IMR-90 (cell line): ENCODE results near the gene TEAD1. TPM values are rescaled to one million over a fixed set of nuclear protein-coding genes. Genes with fewer than 3 reads are reported as not detected.
A peak's percentile ranks its signal among the peaks of the same experiment; 100 is the strongest.

ENCODE experiments used
- ATAC-seq: fragments of 200-7000 bp; cut with Tn5 transposase; 2 replicates; pipeline ENCODE4 v1.9.1; 2020; ENCODE audit warnings: low read depth, mild to moderate bottlenecking, moderate library complexity
- BruUV-seq: library from RNA; stranded (reverse); fragments of 400-500 nt; replicated peaks from 2 replicates; lab custom pipeline; 2021; lab: Mats Ljungman, UMichigan
- CTCF ChIA-PET: fragments of 300-600 bp; formaldehyde crosslinking; extraction: SDS; loops from one replicate; lab custom pipeline; 2021; ENCODE audit warnings: antibody characterized with exemption; lab: Yijun Ruan, JAX
- POLR2A ChIA-PET: fragments of 300-600 bp; sonication (Branson Sonifier 250); formaldehyde crosslinking; loops from one replicate; lab custom pipeline; 2022; ENCODE audit warnings: antibody characterized with exemption; ENCODE audit not compliant: unreplicated experiment; lab: Charles Lee
- DNase-seq: peaks from one replicate; pipeline ENCODE4 v3.0.0; 2013
- H2AFZ ChIP-seq: replicated peaks from 2 replicates; pipeline ENCODE3; 2013; ENCODE audit warnings: low read length, mild to moderate bottlenecking; ENCODE audit not compliant: poor library complexity
- H2AK5ac ChIP-seq: 2 replicates; pipeline ENCODE4 v1.6.1; 2013; ENCODE audit warnings: low read depth, low read length, inconsistent platforms
- H2AK9ac ChIP-seq: replicated peaks from 2 replicates; pipeline ENCODE3; 2013; ENCODE audit warnings: mild to moderate bottlenecking, low read depth, low read length, moderate library complexity; ENCODE audit not compliant: poor library complexity
- H2BK120ac ChIP-seq: 2 replicates; pipeline ENCODE4 v1.6.1; 2013; ENCODE audit warnings: low read depth, low read length, inconsistent platforms
- H2BK15ac ChIP-seq: 3 replicates; pipeline ENCODE4 v1.6.1; 2013; ENCODE audit warnings: low read depth, low read length, inconsistent platforms
- H2BK20ac ChIP-seq: 2 replicates; pipeline ENCODE4 v1.6.1; 2013; ENCODE audit warnings: low read depth, mild to moderate bottlenecking, inconsistent platforms, low read length, moderate library complexity
- H2BK5ac ChIP-seq: 2 replicates; pipeline ENCODE4 v1.6.1; 2013; ENCODE audit warnings: mild to moderate bottlenecking, low read depth, low read length, inconsistent platforms; ENCODE audit not compliant: poor library complexity, severe bottlenecking
- H3K14ac ChIP-seq: replicated peaks from 2 replicates; pipeline ENCODE4 v1.6.1; 2013; ENCODE audit warnings: low read depth, low read length, inconsistent platforms
- H3K18ac ChIP-seq: 2 replicates; pipeline ENCODE4 v1.6.1; 2013; ENCODE audit warnings: low read depth, low read length, control low read depth
- H3K23ac ChIP-seq: 2 replicates; pipeline ENCODE4 v1.6.1; 2013; ENCODE audit warnings: low read depth, low read length, inconsistent platforms
- H3K27ac ChIP-seq: 2 replicates; pipeline ENCODE4 v1.5.1; 2013; ENCODE audit warnings: mild to moderate bottlenecking, control low read depth, low read length; ENCODE audit not compliant: insufficient read depth
- H3K27me3 ChIP-seq: 2 replicates; pipeline ENCODE4 v1.6.1; 2013; ENCODE audit warnings: low read length; ENCODE audit not compliant: control insufficient read depth, insufficient read depth
- H3K36me3 ChIP-seq: 2 replicates; pipeline ENCODE4 v1.6.1; 2013; ENCODE audit warnings: low read length, mixed read lengths; ENCODE audit not compliant: control insufficient read depth, insufficient read depth
- H3K4ac ChIP-seq: 2 replicates; pipeline ENCODE4 v1.6.1; 2013; ENCODE audit warnings: low read depth, low read length, inconsistent platforms
- H3K4me1 ChIP-seq: 2 replicates; pipeline ENCODE4 v1.6.1; 2013; ENCODE audit warnings: low read length, mixed read lengths; ENCODE audit not compliant: control insufficient read depth, insufficient read depth
- H3K4me2 ChIP-seq: 2 replicates; pipeline ENCODE4 v1.6.1; 2013; ENCODE audit warnings: low read depth, mild to moderate bottlenecking, control low read depth, low read length, moderate library complexity
- H3K4me3 ChIP-seq: 2 replicates; pipeline ENCODE4 v1.5.1; 2013; ENCODE audit warnings: low read depth, mild to moderate bottlenecking, control low read depth, low read length, moderate library complexity; ENCODE audit not compliant: insufficient read depth
- H3K56ac ChIP-seq: 2 replicates; pipeline ENCODE4 v1.6.1; 2013; ENCODE audit warnings: low read length, inconsistent platforms; ENCODE audit not compliant: insufficient read depth; ENCODE audit errors: extremely low read depth
- H3K79me1 ChIP-seq, 2 experiments: 2 replicates each; pipeline ENCODE4 v1.6.1; 2013; ENCODE audit warnings: low read length in 2 of 2, inconsistent platforms in 1 of 2, low read depth in 1 of 2
- H3K9ac ChIP-seq: 2 replicates; pipeline ENCODE4 v1.6.1; 2013; ENCODE audit warnings: low read depth, low read length, control low read depth
- H3K9me1 ChIP-seq: 2 replicates; pipeline ENCODE4 v1.6.1; 2013; ENCODE audit warnings: low read length, inconsistent platforms; ENCODE audit not compliant: insufficient read depth
- H3K9me3 ChIP-seq: 2 replicates; pipeline ENCODE4 v1.6.1; 2013; ENCODE audit warnings: low read length; ENCODE audit not compliant: control insufficient read depth, insufficient read depth
- H4K20me1 ChIP-seq: 2 replicates; pipeline ENCODE4 v1.6.1; 2013; ENCODE audit warnings: low read length, inconsistent platforms; ENCODE audit not compliant: insufficient read depth
- H4K5ac ChIP-seq: 2 replicates; pipeline ENCODE4 v1.6.1; 2013; ENCODE audit warnings: mild to moderate bottlenecking, low read depth, low read length, control low read depth
- H4K8ac ChIP-seq, 2 experiments: 2 replicates each; pipeline ENCODE4 v1.6.1; 2013; ENCODE audit warnings: low read depth in 2 of 2, low read length in 2 of 2, control low read depth in 1 of 2, inconsistent platforms in 1 of 2
- H4K91ac ChIP-seq: 2 replicates; pipeline ENCODE4 v1.6.1; 2013; ENCODE audit warnings: low read depth, low read length, inconsistent platforms; ENCODE audit not compliant: insufficient read depth
- BHLHE40 ChIP-seq: fragments of 150-350 bp; IDR thresholded peaks from 2 replicates; pipeline ENCODE4 v1.6.1; 2016; ENCODE audit warnings: mild to moderate bottlenecking, low read depth, low read length
- CEBPB ChIP-seq: IDR thresholded peaks from 2 replicates; pipeline ENCODE4 v1.6.1; 2012; ENCODE audit warnings: low read depth, low read length, improper control_type of control experiment
- ELK1 ChIP-seq: fragments of 150-350 bp; IDR thresholded peaks from 2 replicates; pipeline ENCODE4 v1.6.1; 2016; ENCODE audit warnings: low read depth, mild to moderate bottlenecking, low read length, moderate library complexity, borderline replicate concordance
- FOS ChIP-seq: fragments of 150-350 bp; IDR thresholded peaks from 2 replicates; pipeline ENCODE4 v1.6.1; 2016; ENCODE audit warnings: low read depth, low read length
- MXI1 ChIP-seq: IDR thresholded peaks from 2 replicates; pipeline ENCODE4 v1.6.1; 2012; ENCODE audit warnings: low read depth, mild to moderate bottlenecking, low read length, moderate library complexity, borderline replicate concordance
- RCOR1 ChIP-seq: IDR thresholded peaks from 2 replicates; pipeline ENCODE4 v1.6.1; 2012; ENCODE audit warnings: mild to moderate bottlenecking, low read length, improper control_type of control experiment; ENCODE audit not compliant: insufficient replicate concordance
- USF2 ChIP-seq: fragments of 150-350 bp; IDR thresholded peaks from 2 replicates; pipeline ENCODE4 v1.6.1; 2017; ENCODE audit warnings: mild to moderate bottlenecking, antibody characterized with exemption, low read length, low read depth
- WGBS, 2 experiments: methylation state at CpG; one replicate each; pipeline versions ENCODE4 v1.1.5 to v1.1.7; 2013; ENCODE audit warnings: missing lambda C conversion rate in 2 of 2; ENCODE audit not compliant: insufficient read length in 1 of 2; ENCODE audit errors: extremely low coverage in 2 of 2; 5-methylcytosine and 5-hydroxymethylcytosine counted together
- dilution Hi-C: fragments of 300-500 bp; cut with HindIII; formaldehyde crosslinking; loops from one replicate; pipeline ENCODE4 v1.14.3; 2018; ENCODE audit warnings: low sequenced_read_pairs; ENCODE audit not compliant: unreplicated experiment
- in situ Hi-C: fragments of 300-500 bp; cut with MboI; formaldehyde crosslinking; loops from 3 replicates; pipeline ENCODE4 v1.14.3; 2019; ENCODE audit warnings: low sequenced_read_pairs, inconsistent platforms, mixed read lengths
- intact Hi-C: fragments of 100-400 bp; cut with micrococcal nuclease; formaldehyde crosslinking; loops from 2 replicates; pipeline ENCODE4 v1.10.0; 2022
- polyA plus RNA-seq, 3 experiments: library from polyadenylated mRNA; depleted of rRNA; stranded (reverse); fragments of >200 nt; gene quantifications; 2 replicates each; pipeline ENCODE4 v1.2.3, GENCODE V29; 2012; ENCODE audit warnings: low replicate concordance in 1 of 3
- total RNA-seq: library from RNA; depleted of rRNA; stranded (reverse); fragments of >200 nt; gene quantifications from 2 replicates; pipeline ENCODE4 v1.2.3, GENCODE V29; 2012

TEAD1 gene
- total and polyA plus RNA-seq, 2 of the 4 experiments (the other 2 are of a cell fraction) = 51.8 to 69.2 TPM

GRCh38 chr11:12691473-12691872, 17.3 kb downstream of the TEAD1 start:
- Histone ChIP-seq H3K9ac (no peak overlapping the region), H3K56ac (no peak overlapping the region), H3K4me3 (no peak overlapping the region), H2BK5ac (peak overlapping the region; percentile 87), H2BK15ac (no peak overlapping the region), H3K9me1 (peaks cover 49% of the 10 kb centered on the region), H3K27me3 (no peaks in the 10 kb centered on the region), H2AFZ (no peak overlapping the region), H2AK5ac (peak overlapping the region; percentile 11; the same call in 1 of the 2 replicates), H3K79me1 (peaks cover 10 to 84% of the 10 kb centered on the region in 2 experiments; a peak in 3 of 4 replicates), H3K23ac (peak overlapping the region; percentile 64; the same call in 1 of the 2 replicates), H3K9me3 (no peaks in the 10 kb centered on the region), H3K4me1 (peaks cover 55% of the 10 kb centered on the region), H3K18ac (no peak overlapping the region; the same call in 1 of the 2 replicates), H2AK9ac (no peak overlapping the region), H2BK20ac (peak overlapping the region; percentile 12; the same call in 1 of the 2 replicates), H4K20me1 (peaks cover 92% of the 10 kb centered on the region), H3K4ac (peak overlapping the region; percentile 57; the same call in 1 of the 2 replicates), H3K4me2 (peak overlapping the region; percentile 62), H4K5ac (no peak overlapping the region), H4K91ac (no peak overlapping the region), H2BK120ac (peak overlapping the region; percentile 21; the same call in 1 of the 2 replicates), H3K27ac (peak overlapping the region; percentile 51), H4K8ac (peak overlapping the region in 1 of 2 experiments; percentile 1; a peak in 2 of 4 replicates), H3K14ac (peak overlapping the region; percentile 8; the same call in 1 of the 2 replicates), H3K36me3 (no peaks in the 10 kb centered on the region; the same call in 1 of the 2 replicates)
- ATAC-seq = peak; percentile 12
- in situ Hi-C loops = no loop called here
- ChIA-PET POLR2A (no interaction called here), CTCF (interaction anchor here (0.6 to 1.7 kb wide), 4 partner anchors 10 to 731 kb away, joined by 3 to 6 read pairs (median 4); no protein-coding TSS in a partner anchor)
- dilution Hi-C loops = loop anchor here (25.0 kb wide), 1 partner anchor 196 kb away; no protein-coding TSS in a partner anchor
- 0% methylated on average over 1 of the region's 4 CpGs; no CpG with 5 or more reads in 1 of the 2 experiments for WGBS, 2 experiments
- peak; percentile 86 for DNase-seq
- TF ChIP-seq BHLHE40 (no peak), FOS (peak; percentile 39; the same call in 1 of the 2 replicates), ELK1 (no peak), MXI1 (peak; percentile 64; the same call in 1 of the 2 replicates), RCOR1 (peak; percentile 76), CEBPB (0 out of 2 replicates have a peak, but pooled peaks have one; percentile 4), USF2 (no peak)
- intact Hi-C loops = loop anchor here (5.0 kb wide), 3 partner anchors 81 to 404 kb away; no protein-coding TSS in a partner anchor
- BruUV-seq = no TSS peak
